ENCODE data around the gene EFCAB11. TPM values are rescaled to one million over a fixed set of nuclear protein-coding genes. Genes with fewer than 3 reads are reported as not detected.

The EFCAB11 gene
- total and polyA plus RNA-seq, 2 of the 8 experiments (the other 6 are each of a cell fraction or from before 2014, with no cell fraction given), result 6.8 to 12.8 TPM

DNA sequence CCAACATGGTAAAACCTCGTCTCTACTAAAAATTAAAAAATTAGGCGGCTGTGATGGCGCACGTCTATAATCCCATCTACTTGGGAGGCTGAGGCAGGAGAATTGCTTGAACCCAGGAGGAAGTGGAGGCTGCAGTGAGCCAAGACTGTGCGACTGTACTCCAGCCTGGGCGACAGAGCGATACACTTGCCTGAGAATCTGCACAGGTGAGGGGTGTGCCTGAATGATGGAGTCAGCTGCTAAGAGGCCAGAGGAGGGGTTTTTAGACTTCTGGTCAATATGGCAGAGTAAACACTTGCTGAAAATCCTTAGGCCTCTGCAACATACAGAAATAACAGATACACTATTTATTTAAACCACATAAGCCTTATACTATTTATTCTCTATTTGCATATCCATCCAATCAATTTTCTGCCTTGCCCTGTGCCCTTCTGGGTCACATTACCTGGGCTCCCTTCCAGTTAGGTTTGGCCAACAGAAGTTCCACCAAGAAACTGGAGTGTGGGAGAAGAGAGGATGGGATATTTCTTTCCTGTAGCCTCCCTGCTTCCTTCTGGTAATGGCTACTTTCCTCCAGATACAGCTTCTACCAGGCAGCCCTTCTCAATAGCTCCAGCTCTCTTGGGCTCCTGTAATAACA is 117.6 kb downstream of the EFCAB11 start:
- Histone ChIP-seq H3K14ac (ENCODE audit: insufficient read length) (no peak overlapping the region), H3K4me1 (replicated peaks in 1 of 4; ENCODE audit: control insufficient read depth in 3 of 4, insufficient read depth in 4 of 4, low read length in 3 of 4) (peaks cover 2 to 14% (median 4%) of the 10 kb centered on the region in 4 experiments; a peak in 6 of 7 replicates), H3K4ac (replicated peaks; ENCODE audit: insufficient read length, low read depth, low read length) (no peak overlapping the region), H4K20me1 (replicated peaks in 1 of 2; ENCODE audit: control insufficient read depth in 1 of 2, insufficient read depth in 2 of 2, low read length in 2 of 2) (no peaks in the 10 kb centered on the region), H2BK20ac (ENCODE audit: low read length) (no peak overlapping the region), H2AFZ (ENCODE audit: low read length) (no peak overlapping the region), H3K36me3 (ENCODE audit: control insufficient read depth in 2 of 4, insufficient read depth in 4 of 4, low read length in 3 of 4) (no peaks in the 10 kb centered on the region), H3K27ac (ENCODE audit: low read depth, low read length) (no peak overlapping the region), H4K8ac (ENCODE audit: extremely low read depth, insufficient read depth, low read length) (no peak overlapping the region), H3K56ac (replicated peaks; ENCODE audit: insufficient read length, low read depth, low read length) (no peak overlapping the region), H3K27me3 (replicated peaks in 1 of 4; ENCODE audit: control insufficient read depth in 3 of 4, extremely low read depth in 1 of 4, insufficient read depth in 3 of 4, low read length in 3 of 4) (no peaks in the 10 kb centered on the region), H2AK5ac (ENCODE audit: low read depth, low read length) (no peak overlapping the region), H4K5ac (ENCODE audit: insufficient read length, low read depth, low read length) (no peak overlapping the region), H3K79me1 (ENCODE audit: low read depth, low read length) (no peaks in the 10 kb centered on the region; the same call in 1 of the 2 replicates), H3K18ac (ENCODE audit: extremely low read depth, low read length) (no peak overlapping the region), H3K23me2 (ENCODE audit: low read depth, low read length) (no peaks in the 10 kb centered on the region), H3K4me3 (ENCODE audit: extremely low read depth in 1 of 4, insufficient read depth in 2 of 4, low read depth in 3 of 4, low read length in 4 of 4) (no peak overlapping the region), H2BK5ac (ENCODE audit: low read depth, low read length) (no peak overlapping the region), H3K9me3 (ENCODE audit: insufficient read depth in 2 of 2, low read depth in 1 of 2, low read length in 1 of 2) (no peaks in the 10 kb centered on the region), H3K9ac (replicated peaks in 1 of 4; ENCODE audit: extremely low read depth in 1 of 4, low read depth in 3 of 4, low read length in 3 of 4) (no peak overlapping the region), H2BK12ac (ENCODE audit: low read depth, low read length) (no peak overlapping the region), H3K4me2 (ENCODE audit: insufficient read depth in 1 of 2, low read depth in 2 of 2, low read length in 2 of 2) (no peak overlapping the region), H4K91ac (replicated peaks; ENCODE audit: insufficient read length, low read length) (no peak overlapping the region), H2BK120ac (replicated peaks; ENCODE audit: low read depth, low read length) (no peak overlapping the region), H3K79me2 (ENCODE audit: control insufficient read depth in 1 of 2, insufficient read depth in 2 of 2, low read length in 2 of 2) (no peaks in the 10 kb centered on the region), H3K23ac (ENCODE audit: insufficient read length) (no peak overlapping the region), H2BK15ac (ENCODE audit: low read length) (no peak overlapping the region)
- no peak for TF ChIP-seq RBBP5 (IDR thresholded peaks at IDR 0.05; ENCODE audit: borderline replicate concordance, low read depth, low read length)
- no peak for TF ChIP-seq PHF8 (conservative IDR thresholded peaks at IDR 0.05; ENCODE audit: low read depth, low read length)
- TF ChIP-seq SP2 (IDR thresholded peaks at IDR 0.05; ENCODE audit: low read length), result no peak
- TF ChIP-seq FOSL1 (IDR thresholded peaks at IDR 0.05; ENCODE audit: insufficient read depth, low read depth, low read length), result no peak
- no peak for TF ChIP-seq NRF1 (IDR thresholded peaks at IDR 0.05; ENCODE audit: low read depth, low read length)
- TF ChIP-seq, protein P1, sequence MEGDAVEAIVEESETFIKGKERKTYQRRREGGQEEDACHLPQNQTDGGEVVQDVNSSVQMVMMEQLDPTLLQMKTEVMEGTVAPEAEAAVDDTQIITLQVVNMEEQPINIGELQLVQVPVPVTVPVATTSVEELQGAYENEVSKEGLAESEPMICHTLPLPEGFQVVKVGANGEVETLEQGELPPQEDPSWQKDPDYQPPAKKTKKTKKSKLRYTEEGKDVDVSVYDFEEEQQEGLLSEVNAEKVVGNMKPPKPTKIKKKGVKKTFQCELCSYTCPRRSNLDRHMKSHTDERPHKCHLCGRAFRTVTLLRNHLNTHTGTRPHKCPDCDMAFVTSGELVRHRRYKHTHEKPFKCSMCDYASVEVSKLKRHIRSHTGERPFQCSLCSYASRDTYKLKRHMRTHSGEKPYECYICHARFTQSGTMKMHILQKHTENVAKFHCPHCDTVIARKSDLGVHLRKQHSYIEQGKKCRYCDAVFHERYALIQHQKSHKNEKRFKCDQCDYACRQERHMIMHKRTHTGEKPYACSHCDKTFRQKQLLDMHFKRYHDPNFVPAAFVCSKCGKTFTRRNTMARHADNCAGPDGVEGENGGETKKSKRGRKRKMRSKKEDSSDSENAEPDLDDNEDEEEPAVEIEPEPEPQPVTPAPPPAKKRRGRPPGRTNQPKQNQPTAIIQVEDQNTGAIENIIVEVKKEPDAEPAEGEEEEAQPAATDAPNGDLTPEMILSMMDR (IDR thresholded peaks at IDR 0.05; ENCODE audit: control extremely low read depth in 1 of 3, insufficient read depth in 1 of 3, low read depth in 1 of 3, low read length in 3 of 3), result no peak
- no peak for TF ChIP-seq TBP (IDR thresholded peaks at IDR 0.05; ENCODE audit: low read depth, low read length)
- no peak for TF ChIP-seq MAFK (IDR thresholded peaks at IDR 0.05; ENCODE audit: low read depth, low read length)
- ChIA-PET POLR2A (ENCODE audit: partially characterized antibody) (no interaction called here), CTCF (ENCODE audit: partially characterized antibody) (interaction anchor here (1.2 kb wide), 1 partner anchor 11 kb away, joined by 3 read pairs; no protein-coding TSS in a partner anchor)
- no peak for DNase-seq (ENCODE audit: low read depth in 1 of 2, low spot score in 2 of 2)
- 89% methylated on average over 7 of the region's 7 CpGs; no CpG with 5 or more reads in 1 of the 2 experiments for WGBS, 2 experiments (ENCODE audit: extremely low coverage in 1 of 2, insufficient coverage in 1 of 2, insufficient read length in 1 of 2, insufficient replicate concordance in 2 of 2, low coverage in 1 of 2, low lambda C conversion rate in 2 of 2, missing lambda C conversion rate in 1 of 2)
- FAIRE-seq, result no peak
